Esophagus (tissue), 2 donors: ENCODE data around the gene SLC9B1. TPM values are rescaled to one million over a fixed set of nuclear protein-coding genes. Genes with fewer than 3 reads are reported as not detected.
"Not testable (repeated sequence)": the region's sequence is repeated elsewhere in the genome, so short reads cannot be mapped to it uniquely, and the experiment has no call there.

Source experiments
- H3K27ac ChIP-seq, 2 donors: one replicate each; pipeline ENCODE4 v1.5.1; 2013; ENCODE audit warnings: low read depth in 2 of 2, mild to moderate bottlenecking in 2 of 2, inconsistent platforms in 1 of 2, low read length in 1 of 2, moderate library complexity in 1 of 2
- H3K27me3 ChIP-seq, 2 donors: one replicate each; pipeline ENCODE4 v1.6.1; 2013; ENCODE audit warnings: low read length in 2 of 2, control low read depth in 1 of 2, mild to moderate bottlenecking in 1 of 2; ENCODE audit not compliant: insufficient read depth in 2 of 2, control insufficient read depth in 1 of 2
- H3K36me3 ChIP-seq, 2 donors: one replicate each; pipeline ENCODE4 v1.6.1; 2013; ENCODE audit warnings: low read length in 1 of 2; ENCODE audit not compliant: control insufficient read depth in 2 of 2, insufficient read depth in 2 of 2
- H3K4me1 ChIP-seq, 2 donors: one replicate each; pipeline ENCODE4 v1.6.1; 2013; ENCODE audit warnings: low read length in 1 of 2; ENCODE audit not compliant: control insufficient read depth in 2 of 2, insufficient read depth in 2 of 2
- H3K4me3 ChIP-seq, 2 donors: one replicate each; pipeline ENCODE4 v1.5.1; 2013; ENCODE audit warnings: low read length in 2 of 2, mild to moderate bottlenecking in 2 of 2, low read depth in 1 of 2, moderate library complexity in 1 of 2
- H3K9me3 ChIP-seq, 2 donors: one replicate each; pipeline ENCODE4 v1.6.1; 2013; ENCODE audit warnings: mild to moderate bottlenecking in 2 of 2, low read depth in 1 of 2, low read length in 1 of 2, moderate library complexity in 1 of 2; ENCODE audit not compliant: control insufficient read depth in 2 of 2, insufficient read depth in 1 of 2
- WGBS, 2 donors: extraction: QIAGEN DNeasy Blood & Tissue Kit; methylation state at CpG; one replicate each; pipeline ENCODE4 v1.1.7; 2013; 5-methylcytosine and 5-hydroxymethylcytosine counted together
- polyA plus RNA-seq, 2 donors: library from polyadenylated mRNA; stranded (reverse); fragments of 200-250 nt; gene quantifications; one replicate each; pipeline ENCODE4 v1.2.3, GENCODE V29; 2013
- donor health status: healthy with polysubstance abuse.
- donor health status: Bipolar disorder and iron deficiency.

The SLC9B1 gene
- polyA plus RNA-seq, 2 donors = 0.08 to 0.18 TPM

- no peak overlapping the region for H3K27ac ChIP-seq
- peaks cover 4 to 7% of the 10 kb centered on the region in 2 donors for H3K4me1 ChIP-seq
- no peaks in the 10 kb centered on the region for H3K9me3 ChIP-seq
- no peaks in the 10 kb centered on the region for H3K36me3 ChIP-seq
- no peak overlapping the region for H3K4me3 ChIP-seq
- 68 to 74% methylated on average over 1 of the region's 1 CpG for WGBS, 2 donors
- no peaks in the 10 kb centered on the region for H3K27me3 ChIP-seq
These were observed 7.4 kb downstream of the SLC9B1 start for GRCh38 chr4:103012060-103012459.

- Histone ChIP-seq H3K4me1 (peaks cover 4 to 7% of the 10 kb centered on the region in 2 donors), H3K4me3 (no peak overlapping the region), H3K27ac (peak overlapping the region in 1 of 2 donors; percentile 71), H3K36me3 (no peaks in the 10 kb centered on the region), H3K27me3 (no peaks in the 10 kb centered on the region), H3K9me3 (no peaks in the 10 kb centered on the region)
- WGBS, 2 donors = 71 to 76% methylated on average over 4 of the region's 4 CpGs
These were observed 8.0 kb downstream of the SLC9B1 start for GRCh38 chr4:103011378-103012025.

- Histone ChIP-seq H3K27me3 (no peaks in the 10 kb centered on the region), H3K27ac (no peak overlapping the region), H3K4me3 (no peak overlapping the region), H3K4me1 (peaks cover 4 to 7% of the 10 kb centered on the region in 2 donors), H3K9me3 (no peaks in the 10 kb centered on the region), H3K36me3 (no peaks in the 10 kb centered on the region)
- WGBS, 2 donors = 81 to 97% methylated on average over 1 of the region's 1 CpG
These were observed 8.7 kb downstream of the SLC9B1 start for GRCh38 chr4:103010804-103011203.

GRCh38 chr4:103008875-103009729 is 10.4 kb downstream of the SLC9B1 start:
- Histone ChIP-seq H3K27me3 (no peaks in the 10 kb centered on the region), H3K4me3 (no peak overlapping the region), H3K9me3 (no peaks in the 10 kb centered on the region), H3K27ac (no peak overlapping the region), H3K36me3 (no peaks in the 10 kb centered on the region), H3K4me1 (peaks cover 4 to 7% of the 10 kb centered on the region in 2 donors)
- WGBS, 2 donors = 73 to 74% methylated on average over 15 of the region's 15 CpGs

- H3K36me3 ChIP-seq = no peaks in the 10 kb centered on the region
- no peaks in the 10 kb centered on the region for H3K4me1 ChIP-seq
- no peaks in the 10 kb centered on the region for H3K27me3 ChIP-seq
- no peaks in the 10 kb centered on the region for H3K9me3 ChIP-seq
- 68 to 70% methylated on average over 2 of the region's 2 CpGs for WGBS, 2 donors
- H3K27ac ChIP-seq = no peak overlapping the region
- H3K4me3 ChIP-seq = no peak overlapping the region
These were observed 17.0 kb downstream of the SLC9B1 start for GRCh38 chr4:103002551-103002950.

- Histone ChIP-seq H3K4me1 (no peaks in the 10 kb centered on the region), H3K9me3 (peaks cover 2 to 7% of the 10 kb centered on the region in 2 donors), H3K36me3 (no peaks in the 10 kb centered on the region), H3K4me3 (no peak overlapping the region), H3K27me3 (no peaks in the 10 kb centered on the region), H3K27ac (no peak overlapping the region)
- 90 to 93% methylated on average over 1 of the region's 1 CpG for WGBS, 2 donors
These were observed 24.7 kb downstream of the SLC9B1 start for GRCh38 chr4:102994803-102995202.

GRCh38 chr4:102993985-102994384 is 25.5 kb downstream of the SLC9B1 start:
- not testable (repeated sequence) for H3K27me3 ChIP-seq, H3K9me3 ChIP-seq, H3K27ac ChIP-seq, H3K4me1 ChIP-seq, H3K4me3 ChIP-seq, H3K36me3 ChIP-seq

- H3K4me1 ChIP-seq = no peaks in the 10 kb centered on the region
- H3K36me3 ChIP-seq = no peaks in the 10 kb centered on the region
- no peaks in the 10 kb centered on the region for H3K27me3 ChIP-seq
- 93 to 100% methylated on average over 1 of the region's 1 CpG for WGBS, 2 donors
- H3K27ac ChIP-seq = no peak overlapping the region
- H3K9me3 ChIP-seq = peaks cover under 1 to 4% of the 10 kb centered on the region in 2 donors
- no peak overlapping the region for H3K4me3 ChIP-seq
These were observed 31.0 kb downstream of the SLC9B1 start for GRCh38 chr4:102988429-102989020.

- Histone ChIP-seq H3K9me3 (no peaks in the 10 kb centered on the region), H3K4me3 (no peak overlapping the region), H3K4me1 (no peaks in the 10 kb centered on the region), H3K36me3 (no peaks in the 10 kb centered on the region), H3K27me3 (no peaks in the 10 kb centered on the region), H3K27ac (no peak overlapping the region)
- 97 to 99% methylated on average over 2 of the region's 2 CpGs for WGBS, 2 donors
These were observed 38.5 kb downstream of the SLC9B1 start for GRCh38 chr4:102981005-102981404.
